ENCODE measurements around the gene CPXCR1. TPM values are rescaled to one million over a fixed set of nuclear protein-coding genes. Genes with fewer than 3 reads are reported as not detected.

Gene CPXCR1
- total RNA-seq, 1 experiment from 2014 or later: not detected

DNA sequence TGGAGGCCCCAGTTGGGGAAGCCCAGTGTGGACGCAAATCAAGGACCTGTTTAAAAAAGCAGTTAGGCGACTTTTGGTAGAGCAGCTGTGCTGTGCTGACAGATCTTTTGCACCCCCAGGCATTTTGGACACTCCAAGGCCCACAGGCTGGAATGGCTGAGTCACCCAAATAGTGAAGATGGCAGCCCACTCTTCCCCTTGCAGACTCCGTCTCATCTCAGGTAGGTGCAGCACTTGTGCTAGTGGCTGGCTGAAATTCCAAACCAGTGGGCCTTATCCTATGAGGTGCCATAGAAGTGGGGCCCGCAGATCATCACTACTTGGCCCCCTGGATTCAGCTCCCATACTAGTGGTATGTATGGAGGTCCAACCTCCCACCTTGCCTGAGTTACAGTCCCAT is 42.8 kb downstream of the CPXCR1 start:
- BruUV-seq (replicated peaks): no TSS peak
- Histone ChIP-seq H3K36me3 (ENCODE audit: control insufficient read depth, insufficient read depth, low read length) (no peaks in the 10 kb centered on the region), H3K27me3 (ENCODE audit: control insufficient read depth, insufficient read depth, low read length) (no peaks in the 10 kb centered on the region), H3K4me1 (ENCODE audit: control insufficient read depth, insufficient read depth, low read length) (no peaks in the 10 kb centered on the region), H3K4me3 (ENCODE audit: low read depth in 2 of 2, low read length in 2 of 2) (no peak overlapping the region), H3K27ac (ENCODE audit: low read length) (no peak overlapping the region), H3K9me3 (ENCODE audit: control insufficient read depth, insufficient read depth, low read depth, low read length) (no peaks in the 10 kb centered on the region)
- in situ Hi-C loops (cut with HindIII; ENCODE audit: low pct_unique_long_range_greater_than_20kb, low sequenced_read_pairs) (no loop called here), intact Hi-C loops (cut with micrococcal nuclease; ENCODE audit: unreplicated experiment) (no loop called here)
- TF ChIP-seq, protein P1, sequence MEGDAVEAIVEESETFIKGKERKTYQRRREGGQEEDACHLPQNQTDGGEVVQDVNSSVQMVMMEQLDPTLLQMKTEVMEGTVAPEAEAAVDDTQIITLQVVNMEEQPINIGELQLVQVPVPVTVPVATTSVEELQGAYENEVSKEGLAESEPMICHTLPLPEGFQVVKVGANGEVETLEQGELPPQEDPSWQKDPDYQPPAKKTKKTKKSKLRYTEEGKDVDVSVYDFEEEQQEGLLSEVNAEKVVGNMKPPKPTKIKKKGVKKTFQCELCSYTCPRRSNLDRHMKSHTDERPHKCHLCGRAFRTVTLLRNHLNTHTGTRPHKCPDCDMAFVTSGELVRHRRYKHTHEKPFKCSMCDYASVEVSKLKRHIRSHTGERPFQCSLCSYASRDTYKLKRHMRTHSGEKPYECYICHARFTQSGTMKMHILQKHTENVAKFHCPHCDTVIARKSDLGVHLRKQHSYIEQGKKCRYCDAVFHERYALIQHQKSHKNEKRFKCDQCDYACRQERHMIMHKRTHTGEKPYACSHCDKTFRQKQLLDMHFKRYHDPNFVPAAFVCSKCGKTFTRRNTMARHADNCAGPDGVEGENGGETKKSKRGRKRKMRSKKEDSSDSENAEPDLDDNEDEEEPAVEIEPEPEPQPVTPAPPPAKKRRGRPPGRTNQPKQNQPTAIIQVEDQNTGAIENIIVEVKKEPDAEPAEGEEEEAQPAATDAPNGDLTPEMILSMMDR (IDR thresholded peaks at IDR 0.05): no peak
- TF ChIP-seq, protein P2, sequence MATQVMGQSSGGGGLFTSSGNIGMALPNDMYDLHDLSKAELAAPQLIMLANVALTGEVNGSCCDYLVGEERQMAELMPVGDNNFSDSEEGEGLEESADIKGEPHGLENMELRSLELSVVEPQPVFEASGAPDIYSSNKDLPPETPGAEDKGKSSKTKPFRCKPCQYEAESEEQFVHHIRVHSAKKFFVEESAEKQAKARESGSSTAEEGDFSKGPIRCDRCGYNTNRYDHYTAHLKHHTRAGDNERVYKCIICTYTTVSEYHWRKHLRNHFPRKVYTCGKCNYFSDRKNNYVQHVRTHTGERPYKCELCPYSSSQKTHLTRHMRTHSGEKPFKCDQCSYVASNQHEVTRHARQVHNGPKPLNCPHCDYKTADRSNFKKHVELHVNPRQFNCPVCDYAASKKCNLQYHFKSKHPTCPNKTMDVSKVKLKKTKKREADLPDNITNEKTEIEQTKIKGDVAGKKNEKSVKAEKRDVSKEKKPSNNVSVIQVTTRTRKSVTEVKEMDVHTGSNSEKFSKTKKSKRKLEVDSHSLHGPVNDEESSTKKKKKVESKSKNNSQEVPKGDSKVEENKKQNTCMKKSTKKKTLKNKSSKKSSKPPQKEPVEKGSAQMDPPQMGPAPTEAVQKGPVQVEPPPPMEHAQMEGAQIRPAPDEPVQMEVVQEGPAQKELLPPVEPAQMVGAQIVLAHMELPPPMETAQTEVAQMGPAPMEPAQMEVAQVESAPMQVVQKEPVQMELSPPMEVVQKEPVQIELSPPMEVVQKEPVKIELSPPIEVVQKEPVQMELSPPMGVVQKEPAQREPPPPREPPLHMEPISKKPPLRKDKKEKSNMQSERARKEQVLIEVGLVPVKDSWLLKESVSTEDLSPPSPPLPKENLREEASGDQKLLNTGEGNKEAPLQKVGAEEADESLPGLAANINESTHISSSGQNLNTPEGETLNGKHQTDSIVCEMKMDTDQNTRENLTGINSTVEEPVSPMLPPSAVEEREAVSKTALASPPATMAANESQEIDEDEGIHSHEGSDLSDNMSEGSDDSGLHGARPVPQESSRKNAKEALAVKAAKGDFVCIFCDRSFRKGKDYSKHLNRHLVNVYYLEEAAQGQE (IDR thresholded peaks at IDR 0.05; ENCODE audit: insufficient read depth in 1 of 2, low read depth in 2 of 2, low read length in 1 of 2): no peak
- TF ChIP-seq POLR2AphosphoS5 (IDR thresholded peaks at IDR 0.05; ENCODE audit: low read depth, low read length) (no peak), TCF7L2 (IDR thresholded peaks at IDR 0.05; ENCODE audit: low read depth, low read length) (no peak), SIN3A (IDR thresholded peaks at IDR 0.05; ENCODE audit: borderline replicate concordance, insufficient read depth, low read depth, low read length) (no peak)
- CTCF ChIA-PET: no interaction called here
- ATAC-seq: no peak
- POLR2A ChIA-PET: no interaction called here
- no peak for DNase-seq (ENCODE audit: low read depth, low spot score)

Data from Panc1 (cell line).